Erythroblast (primary cell): ENCODE data around the gene TMEM86B.

ENCODE experiments used
- DNase-seq, 2 experiments: peaks; one replicate each; lab custom pipeline; 2025; lab: John Stamatoyannopoulos, UW
- GATA1 ChIP-seq: IDR thresholded peaks from 2 replicates; pipeline ENCODE4 v1.6.1; 2011; ENCODE audit warnings: low read depth, mild to moderate bottlenecking, control low read depth, low read length, moderate library complexity
- POLR2A ChIP-seq: IDR thresholded peaks from 2 replicates; pipeline ENCODE4 v1.6.1; 2011; ENCODE audit warnings: mild to moderate bottlenecking, low read length

The TMEM86B gene

DNA sequence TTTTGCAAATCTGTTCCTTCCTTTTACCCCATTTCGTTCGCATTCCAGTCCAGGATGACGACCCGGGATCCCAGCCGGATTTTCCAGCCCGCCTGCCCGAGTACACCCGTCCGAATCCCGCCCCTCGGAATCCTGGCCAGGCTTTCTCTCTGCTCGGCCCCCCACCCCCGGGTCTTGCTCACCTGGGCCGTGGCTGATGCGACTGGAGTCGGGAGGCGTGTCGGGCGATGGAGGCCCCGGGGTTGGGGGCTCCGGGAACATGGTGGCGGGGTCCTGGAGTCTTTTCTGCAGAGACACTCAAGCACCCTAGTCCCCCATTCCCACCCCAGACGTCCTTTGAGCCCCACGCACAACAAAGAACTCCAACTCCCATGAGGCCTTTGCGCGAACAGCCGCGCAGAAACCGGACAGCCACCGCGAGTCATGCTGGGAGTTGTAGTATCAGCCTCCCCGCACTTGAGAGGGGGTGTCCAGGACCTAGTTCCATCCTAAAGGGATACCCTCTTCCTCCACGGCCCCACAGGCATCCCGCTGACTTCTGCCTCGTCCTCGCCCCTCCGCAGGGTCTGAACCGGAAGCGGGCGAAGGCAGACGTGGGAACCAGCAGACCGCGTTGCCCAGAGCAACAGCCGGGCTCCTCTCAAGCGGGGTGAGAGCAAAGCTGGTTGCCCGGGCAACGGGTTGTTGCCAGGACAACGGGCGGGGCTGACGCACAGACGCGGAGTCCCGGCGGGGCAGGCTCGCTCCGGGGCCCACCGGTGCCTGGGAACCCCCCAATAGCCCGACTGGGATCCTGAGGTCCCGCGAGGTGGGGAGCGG is 49.6 kb downstream of the TMEM86B start:
- peak; percentile 86 to 87 for DNase-seq
- TF ChIP-seq GATA1 (no peak), POLR2A (no peak)
